KOPT-K1 (cell line): ENCODE results near the gene C13orf46.

Experiments
- H3K27ac ChIP-seq: fragments of 200-600 bp; sonication (generic); 2 replicates; pipeline ENCODE4 v1.5.1; 2016; ENCODE audit warnings: antibody characterized with exemption, mild to moderate bottlenecking, low read depth, low read length; ENCODE audit not compliant: poor library complexity, severe bottlenecking
- H3K36me3 ChIP-seq: fragments of 200-600 bp; sonication (generic); 2 replicates; pipeline ENCODE4 v1.5.1; 2017; ENCODE audit warnings: antibody characterized with exemption, mild to moderate bottlenecking, low read length, moderate library complexity; ENCODE audit not compliant: insufficient read depth
- H3K9me3 ChIP-seq: fragments of 200-600 bp; sonication (generic); 2 replicates; pipeline ENCODE4 v1.5.1; 2017; ENCODE audit warnings: antibody characterized with exemption, low read length, mild to moderate bottlenecking; ENCODE audit not compliant: insufficient read depth, poor library complexity, severe bottlenecking

Gene C13orf46

GRCh38 chr13:113937527-113938180 is 36.2 kb downstream of the C13orf46 start:
- Histone ChIP-seq H3K36me3 (no peaks in the 10 kb centered on the region), H3K9me3 (no peaks in the 10 kb centered on the region), H3K27ac (no peak overlapping the region)

- H3K36me3 ChIP-seq = no peaks in the 10 kb centered on the region
- no peak overlapping the region for H3K27ac ChIP-seq
- no peaks in the 10 kb centered on the region for H3K9me3 ChIP-seq
Observed at GRCh38 chr13:113937073-113937472, 36.8 kb downstream of the C13orf46 start.

GRCh38 chr13:113936166-113936965 is 37.5 kb downstream of the C13orf46 start:
- H3K27ac ChIP-seq = no peak overlapping the region
- H3K9me3 ChIP-seq = no peaks in the 10 kb centered on the region
- no peaks in the 10 kb centered on the region for H3K36me3 ChIP-seq

- Histone ChIP-seq H3K9me3 (no peaks in the 10 kb centered on the region), H3K36me3 (no peaks in the 10 kb centered on the region), H3K27ac (no peak overlapping the region)
Observed at GRCh38 chr13:113935001-113935844, 38.7 kb downstream of the C13orf46 start.

GRCh38 chr13:113934576-113934975 is 39.3 kb downstream of the C13orf46 start:
- no peaks in the 10 kb centered on the region for H3K9me3 ChIP-seq
- no peak overlapping the region for H3K27ac ChIP-seq
- no peaks in the 10 kb centered on the region for H3K36me3 ChIP-seq

GRCh38 chr13:113933901-113934300 is 40.0 kb downstream of the C13orf46 start:
- Histone ChIP-seq H3K27ac (no peak overlapping the region), H3K36me3 (no peaks in the 10 kb centered on the region), H3K9me3 (no peaks in the 10 kb centered on the region)

- Histone ChIP-seq H3K27ac (no peak overlapping the region), H3K9me3 (no peaks in the 10 kb centered on the region), H3K36me3 (no peaks in the 10 kb centered on the region)
Observed at GRCh38 chr13:113931841-113932459, 41.9 kb downstream of the C13orf46 start.

- Histone ChIP-seq H3K9me3 (no peaks in the 10 kb centered on the region), H3K36me3 (no peaks in the 10 kb centered on the region), H3K27ac (no peak overlapping the region)
Observed at GRCh38 chr13:113930671-113931637, 42.9 kb downstream of the C13orf46 start.

GRCh38 chr13:113929628-113930615 is 44.0 kb downstream of the C13orf46 start:
- no peaks in the 10 kb centered on the region for H3K9me3 ChIP-seq
- no peak overlapping the region for H3K27ac ChIP-seq

GRCh38 chr13:113928685-113929627 is 44.9 kb downstream of the C13orf46 start:
- no peaks in the 10 kb centered on the region for H3K9me3 ChIP-seq
- H3K27ac ChIP-seq = no peak overlapping the region

More at GRCh38 chr13:113929628-113930615, 44.0 kb downstream of the C13orf46 start:
- no peaks in the 10 kb centered on the region for H3K36me3 ChIP-seq

GRCh38 chr13:113927661-113928581 is 46.0 kb downstream of the C13orf46 start:
- no peaks in the 10 kb centered on the region for H3K9me3 ChIP-seq
- no peak overlapping the region for H3K27ac ChIP-seq

More at GRCh38 chr13:113928685-113929627, 44.9 kb downstream of the C13orf46 start:
- H3K36me3 ChIP-seq = no peaks in the 10 kb centered on the region

More at GRCh38 chr13:113927661-113928581, 46.0 kb downstream of the C13orf46 start:
- no peaks in the 10 kb centered on the region for H3K36me3 ChIP-seq
